ENCODE data around the gene FAM200B. TPM values are rescaled to one million over a fixed set of nuclear protein-coding genes. Genes with fewer than 3 reads are reported as not detected.
A peak's percentile ranks its signal among the peaks of the same experiment; 100 is the strongest.

The FAM200B gene
- total and polyA plus RNA-seq, 2 of the 4 experiments (the other 2 are of a cell fraction), result 16.7 to 18.5 TPM

DNA sequence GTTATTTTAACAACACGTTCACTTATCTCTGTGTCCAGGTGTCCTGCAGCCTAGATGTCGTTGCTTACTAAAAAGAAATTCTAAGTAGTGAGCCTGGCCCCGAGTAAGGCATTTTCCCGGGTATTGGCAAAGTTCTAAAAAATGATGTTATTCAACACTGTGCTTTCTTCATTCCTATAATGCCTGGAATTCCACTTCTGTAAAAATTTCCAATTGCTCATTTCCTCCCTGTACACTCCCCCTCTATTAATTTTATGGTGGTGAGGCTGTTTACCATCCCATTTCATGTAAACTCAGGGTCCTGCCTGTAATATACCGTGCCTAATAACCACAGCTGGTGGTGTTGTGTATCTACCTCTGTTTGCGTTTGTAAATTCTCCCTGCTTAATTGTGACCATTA is 35.5 kb downstream of the FAM200B start:
- POLR2A ChIA-PET (ENCODE audit: unreplicated experiment), result no interaction called here
- H3K14ac ChIP-seq (replicated peaks; ENCODE audit: low read depth, low read length), result peak overlapping the region; percentile 70; the same call in 1 of the 2 replicates
- peak overlapping the region; percentile 88 for H2AK5ac ChIP-seq (ENCODE audit: low read depth, low read length)
- peak overlapping the region; percentile 89 for H3K4ac ChIP-seq (ENCODE audit: low read depth, low read length)
- H3K27me3 ChIP-seq (ENCODE audit: control insufficient read depth, insufficient read depth, low read length), result no peaks in the 10 kb centered on the region
- intact Hi-C loops (cut with micrococcal nuclease), result loop anchor here (2.0 kb wide), 1 partner anchor 26 kb away; no protein-coding TSS in a partner anchor
- WGBS, 2 experiments (ENCODE audit: extremely low coverage in 2 of 2, insufficient read length in 1 of 2), result no CpG with 5 or more reads among the region's 6 CpGs
- H3K18ac ChIP-seq (ENCODE audit: low read depth, low read length), result peak overlapping the region; percentile 86; the same call in 1 of the 2 replicates
- H4K8ac ChIP-seq (ENCODE audit: low read depth in 2 of 2, low read length in 2 of 2), result peak overlapping the region; percentile 47 to 86
- H2AK9ac ChIP-seq (replicated peaks; ENCODE audit: low read depth, low read length, poor library complexity), result no peak overlapping the region
- H3K79me1 ChIP-seq (ENCODE audit: low read depth in 1 of 2, low read length in 2 of 2), result 0 out of 4 replicates have a peak, but pooled peaks cover 0 to 4% of the 10 kb centered on the region in 2 experiments
- no peaks in the 10 kb centered on the region for H4K20me1 ChIP-seq (ENCODE audit: insufficient read depth, low read length)
- dilution Hi-C loops (cut with HindIII; ENCODE audit: low sequenced_read_pairs, unreplicated experiment), result no loop called here
- peak overlapping the region; percentile 93 for H2BK20ac ChIP-seq (ENCODE audit: low read depth, low read length)
- peak overlapping the region; percentile 69; the same call in 1 of the 2 replicates for H3K4me2 ChIP-seq (ENCODE audit: low read depth, low read length)
- DNase-seq (peak; percentile 59), ATAC-seq (ENCODE audit: low read depth) (peak; percentile 82)
- no peak overlapping the region; the same call in 1 of the 2 replicates for H3K56ac ChIP-seq (ENCODE audit: extremely low read depth, insufficient read depth, low read length)
- CTCF ChIA-PET, result no interaction called here
- peak overlapping the region; percentile 64; the same call in 1 of the 2 replicates for H3K27ac ChIP-seq (ENCODE audit: insufficient read depth, low read length)
- in situ Hi-C loops (cut with MboI; ENCODE audit: low sequenced_read_pairs), result no loop called here
- H3K9me3 ChIP-seq (ENCODE audit: control insufficient read depth, insufficient read depth, low read length), result no peaks in the 10 kb centered on the region
- peak overlapping the region; percentile 73 for H2BK15ac ChIP-seq (ENCODE audit: low read depth, low read length)
- H3K9me1 ChIP-seq (ENCODE audit: insufficient read depth, low read length), result peaks cover 14% of the 10 kb centered on the region
- H3K4me3 ChIP-seq (ENCODE audit: insufficient read depth, low read depth, low read length), result no peak overlapping the region
- peak overlapping the region; percentile 39 for H2AFZ ChIP-seq (replicated peaks; ENCODE audit: low read length, poor library complexity)
- TF ChIP-seq CEBPB (IDR thresholded peaks at IDR 0.05; ENCODE audit: low read depth, low read length), result 0 out of 2 replicates have a peak, but pooled peaks have one; percentile 3
- TF ChIP-seq RFX5 (IDR thresholded peaks at IDR 0.05; ENCODE audit: low read depth, low read length), result no peak
- H3K23ac ChIP-seq (ENCODE audit: low read depth, low read length), result peak overlapping the region; percentile 58; the same call in 1 of the 2 replicates
- no peak overlapping the region for H3K9ac ChIP-seq (ENCODE audit: low read depth, low read length)
- peak overlapping the region; percentile 92 for H2BK5ac ChIP-seq (ENCODE audit: low read depth, low read length, poor library complexity, severe bottlenecking)
- BruUV-seq (replicated peaks), result no TSS peak
- peaks cover 18% of the 10 kb centered on the region for H3K4me1 ChIP-seq (ENCODE audit: control insufficient read depth, insufficient read depth, low read length)
- H4K5ac ChIP-seq (ENCODE audit: low read depth, low read length), result peak overlapping the region; percentile 67
- peak overlapping the region; percentile 79 for H4K91ac ChIP-seq (ENCODE audit: insufficient read depth, low read depth, low read length)
- peak overlapping the region; percentile 94 for H2BK120ac ChIP-seq (ENCODE audit: low read depth, low read length)
- H3K36me3 ChIP-seq (ENCODE audit: control insufficient read depth, insufficient read depth, low read length), result no peaks in the 10 kb centered on the region; the same call in 1 of the 2 replicates

Data from IMR-90 (cell line).